H9 (cell line): ENCODE results near the gene SLC15A3. TPM values are rescaled to one million over a fixed set of nuclear protein-coding genes. Genes with fewer than 3 reads are reported as not detected.

Experiments used
- DNase-seq: peaks from one replicate; pipeline ENCODE4 v3.0.0-alpha.2; 2017
- H2AFZ ChIP-seq: one replicate; pipeline ENCODE4 v1.6.1; 2013; ENCODE audit warnings: mild to moderate bottlenecking, low read length, control low read depth, moderate library complexity
- H2AK5ac ChIP-seq: 2 replicates; pipeline ENCODE4 v1.6.1; 2013; ENCODE audit warnings: low read length, control low read depth, mixed read lengths; ENCODE audit not compliant: insufficient read length
- H2BK120ac ChIP-seq: one replicate; pipeline ENCODE4 v1.6.1; 2013; ENCODE audit warnings: low read depth, mild to moderate bottlenecking, low read length, control low read depth, inconsistent platforms; ENCODE audit not compliant: poor library complexity, severe bottlenecking
- H2BK12ac ChIP-seq: 2 replicates; pipeline ENCODE4 v1.6.1; 2013; ENCODE audit warnings: low read length, control low read depth, mixed read lengths, low read depth; ENCODE audit not compliant: insufficient read length
- H2BK15ac ChIP-seq: 2 replicates; pipeline ENCODE4 v1.6.1; 2013; ENCODE audit warnings: low read depth, low read length, control low read depth
- H2BK20ac ChIP-seq: one replicate; pipeline ENCODE4 v1.6.1; 2013; ENCODE audit warnings: low read depth, mild to moderate bottlenecking, low read length, control low read depth, inconsistent platforms; ENCODE audit not compliant: poor library complexity, severe bottlenecking
- H2BK5ac ChIP-seq: 2 replicates; pipeline ENCODE4 v1.6.1; 2013; ENCODE audit warnings: low read length, control low read depth, mixed read lengths; ENCODE audit not compliant: insufficient read length
- H3K14ac ChIP-seq: 2 replicates; pipeline ENCODE4 v1.6.1; 2013; ENCODE audit warnings: low read length, control low read depth; ENCODE audit not compliant: insufficient read depth
- H3K18ac ChIP-seq: 2 replicates; pipeline ENCODE4 v1.6.1; 2013; ENCODE audit warnings: low read depth, mild to moderate bottlenecking, mixed read lengths, low read length, control low read depth; ENCODE audit not compliant: insufficient read length
- H3K23ac ChIP-seq: 2 replicates; pipeline ENCODE4 v1.6.1; 2013; ENCODE audit warnings: low read length, control low read depth, mixed read lengths, low read depth; ENCODE audit not compliant: insufficient read length
- H3K23me2 ChIP-seq: 2 replicates; pipeline ENCODE4 v1.6.1; 2013; ENCODE audit warnings: low read depth, mild to moderate bottlenecking, mixed read lengths, low read length, control low read depth; ENCODE audit not compliant: insufficient read length, poor library complexity, severe bottlenecking
- H3K27ac ChIP-seq: 2 replicates; pipeline ENCODE4 v1.5.1; 2013; ENCODE audit warnings: low read length, control low read depth, mixed read lengths, low read depth; ENCODE audit not compliant: insufficient read length
- H3K27me3 ChIP-seq: 2 replicates; pipeline ENCODE4 v1.6.1; 2013; ENCODE audit warnings: low read length, control low read depth, inconsistent platforms; ENCODE audit not compliant: insufficient read depth
- H3K4ac ChIP-seq: 2 replicates; pipeline ENCODE4 v1.6.1; 2013; ENCODE audit warnings: low read depth, mild to moderate bottlenecking, control low read depth, inconsistent platforms, low read length, moderate library complexity
- H3K4me1 ChIP-seq: 2 replicates; pipeline ENCODE4 v1.6.1; 2013; ENCODE audit warnings: low read length, control low read depth, inconsistent platforms; ENCODE audit not compliant: insufficient read depth
- H3K4me2 ChIP-seq: 2 replicates; pipeline ENCODE4 v1.6.1; 2013; ENCODE audit warnings: low read length, control low read depth, mixed read lengths; ENCODE audit not compliant: insufficient read length, insufficient read depth
- H3K56ac ChIP-seq: 2 replicates; pipeline ENCODE4 v1.6.1; 2013; ENCODE audit warnings: low read depth, mild to moderate bottlenecking, mixed read lengths, low read length, control low read depth; ENCODE audit not compliant: insufficient read length
- H3K79me1 ChIP-seq: 2 replicates; pipeline ENCODE4 v1.6.1; 2013; ENCODE audit warnings: low read depth, mild to moderate bottlenecking, moderate library complexity, low read length, control low read depth, inconsistent platforms; ENCODE audit not compliant: insufficient read depth, poor library complexity, severe bottlenecking
- H3K79me2 ChIP-seq: 2 replicates; pipeline ENCODE4 v1.6.1; 2013; ENCODE audit warnings: low read length, control low read depth, inconsistent platforms; ENCODE audit not compliant: insufficient read depth
- H3K9ac ChIP-seq: 2 replicates; pipeline ENCODE4 v1.6.1; 2013; ENCODE audit warnings: low read length, control low read depth, mixed read lengths; ENCODE audit not compliant: insufficient read length; ENCODE audit errors: extremely low read depth
- H3K9me3 ChIP-seq: one replicate; pipeline ENCODE4 v1.6.1; 2013; ENCODE audit warnings: low read depth, low read length, inconsistent platforms; ENCODE audit not compliant: control insufficient read depth
- H3T11ph ChIP-seq: one replicate; pipeline ENCODE4 v1.6.1; 2013; ENCODE audit warnings: mild to moderate bottlenecking, low read length, control low read depth, inconsistent platforms
- H4K20me1 ChIP-seq: one replicate; pipeline ENCODE4 v1.6.1; 2013; ENCODE audit not compliant: control insufficient read depth, insufficient read length, insufficient read depth
- H4K5ac ChIP-seq: 2 replicates; pipeline ENCODE4 v1.6.1; 2013; ENCODE audit warnings: low read depth, mild to moderate bottlenecking, mixed read lengths, low read length, control low read depth; ENCODE audit not compliant: insufficient read length
- H4K8ac ChIP-seq: replicated peaks from 2 replicates; pipeline ENCODE4 v1.6.1; 2013; ENCODE audit warnings: low read length, control low read depth, mixed read lengths, low read depth; ENCODE audit not compliant: insufficient read length
- H4K91ac ChIP-seq: 2 replicates; pipeline ENCODE4 v1.6.1; 2013; ENCODE audit warnings: low read depth, mild to moderate bottlenecking, moderate library complexity, mixed read lengths, low read length, control low read depth; ENCODE audit not compliant: insufficient read length
- H3K27ac Mint-ChIP-seq, 3 experiments: 2 replicates in 2 of 3; 3 replicates in 1 of 3; pipeline ENCODE4 v1.8.0; 2020 to 2021; ENCODE audit warnings: mixed read lengths in 3 of 3, mild to moderate bottlenecking in 1 of 3, moderate library complexity in 1 of 3
- H3K27me3 Mint-ChIP-seq: 2 replicates; pipeline ENCODE4 v1.8.0; 2021; ENCODE audit warnings: low read depth, mild to moderate bottlenecking, moderate library complexity, mixed read lengths
- H3K36me3 Mint-ChIP-seq, 3 experiments: 2 replicates in 2 of 3; 3 replicates in 1 of 3; pipeline ENCODE4 v1.8.0; 2020 to 2021; ENCODE audit warnings: low read depth in 3 of 3, mixed read lengths in 3 of 3; ENCODE audit not compliant: insufficient read depth in 1 of 3
- H3K4me1 Mint-ChIP-seq, 2 experiments: 2 replicates each; pipeline ENCODE4 v1.8.0; 2020; ENCODE audit warnings: mixed read lengths in 2 of 2
- H3K4me3 Mint-ChIP-seq, 2 experiments: 2 replicates in 1 of 2; 3 replicates in 1 of 2; pipeline ENCODE4 v1.8.0; 2020 to 2021; ENCODE audit warnings: mild to moderate bottlenecking in 2 of 2, mixed read lengths in 2 of 2, moderate library complexity in 1 of 2
- H3K9me3 Mint-ChIP-seq, 2 experiments: 2 replicates in 1 of 2; 3 replicates in 1 of 2; pipeline ENCODE4 v1.8.0; 2020; ENCODE audit warnings: mild to moderate bottlenecking in 2 of 2, mixed read lengths in 2 of 2, moderate library complexity in 1 of 2
- WGBS: extraction: QIAGEN DNeasy Blood & Tissue Kit; methylation state at CpG from one replicate; pipeline ENCODE4 v1.1.7; 2013; ENCODE audit warnings: missing lambda C conversion rate, low lambda C conversion rate, mixed read lengths; ENCODE audit not compliant: insufficient read length; ENCODE audit errors: extremely low coverage; 5-methylcytosine and 5-hydroxymethylcytosine counted together
- total RNA-seq: library from RNA; stranded (reverse); gene quantifications from 2 replicates; pipeline ENCODE4 v1.2.1, GENCODE V29; 2021
- TF ChIP-seq, protein P1 (sequence below): fragments of 200-600 bp; sonication (generic); conservative IDR thresholded peaks from 3 replicates; pipeline ENCODE4 v1.8.0; 2021; ENCODE audit warnings: antibody characterized with exemption, mild to moderate bottlenecking

SLC15A3 gene
- total RNA-seq, 1 experiment from 2014 or later: 7.0 TPM

DNA sequence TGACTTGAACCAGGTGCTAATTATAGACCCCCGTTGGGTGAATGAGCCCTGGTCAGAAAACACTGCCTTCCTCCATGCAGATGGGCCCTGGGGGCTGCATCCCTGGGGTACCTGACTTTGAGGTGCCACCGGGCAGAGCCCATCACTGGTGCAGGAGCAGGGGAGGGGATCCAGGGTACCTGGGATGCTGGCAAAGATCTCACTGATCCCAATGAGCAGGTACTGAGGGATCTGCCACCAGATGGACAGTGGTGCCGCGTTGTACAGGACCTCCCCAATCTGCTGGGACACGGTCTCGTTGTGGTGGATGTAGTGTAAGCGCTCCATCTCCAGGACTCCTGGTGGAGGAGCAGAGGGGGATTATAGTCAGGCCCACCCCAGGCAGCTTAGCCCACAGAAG lies 12.7 kb downstream of the SLC15A3 start:
- H4K20me1 ChIP-seq: no peaks in the 10 kb centered on the region
- no peaks in the 10 kb centered on the region for H3K79me2 ChIP-seq
- no peak overlapping the region for H3K56ac ChIP-seq
- no peak overlapping the region for H2AFZ ChIP-seq
- H3K27me3 Mint-ChIP-seq: peaks cover 3% of the 10 kb centered on the region
- peak overlapping the region in 1 of 3 experiments; percentile 43; a peak in 1 of 7 replicates for H3K27ac Mint-ChIP-seq
- H3T11ph ChIP-seq: no peak overlapping the region
- no peak overlapping the region for H4K5ac ChIP-seq
- H4K8ac ChIP-seq: no peak overlapping the region
- H3K9me3 Mint-ChIP-seq: no peaks in the 10 kb centered on the region; a peak in 1 of 5 replicates
- H3K4me2 ChIP-seq: no peak overlapping the region
- no peak overlapping the region for H2BK12ac ChIP-seq
- no peak overlapping the region for H4K91ac ChIP-seq
- no peak overlapping the region for H3K4me3 Mint-ChIP-seq
- no peaks in the 10 kb centered on the region for H3K9me3 ChIP-seq
- no peak overlapping the region for H3K18ac ChIP-seq
- H2BK15ac ChIP-seq: no peak overlapping the region
- no peaks in the 10 kb centered on the region for H3K27me3 ChIP-seq
- peaks cover 5 to 7% of the 10 kb centered on the region in 2 experiments; a peak in 3 of 4 replicates for H3K4me1 Mint-ChIP-seq
- H3K4me1 ChIP-seq: no peaks in the 10 kb centered on the region
- H3K23ac ChIP-seq: no peak overlapping the region
- TF ChIP-seq, protein P1, sequence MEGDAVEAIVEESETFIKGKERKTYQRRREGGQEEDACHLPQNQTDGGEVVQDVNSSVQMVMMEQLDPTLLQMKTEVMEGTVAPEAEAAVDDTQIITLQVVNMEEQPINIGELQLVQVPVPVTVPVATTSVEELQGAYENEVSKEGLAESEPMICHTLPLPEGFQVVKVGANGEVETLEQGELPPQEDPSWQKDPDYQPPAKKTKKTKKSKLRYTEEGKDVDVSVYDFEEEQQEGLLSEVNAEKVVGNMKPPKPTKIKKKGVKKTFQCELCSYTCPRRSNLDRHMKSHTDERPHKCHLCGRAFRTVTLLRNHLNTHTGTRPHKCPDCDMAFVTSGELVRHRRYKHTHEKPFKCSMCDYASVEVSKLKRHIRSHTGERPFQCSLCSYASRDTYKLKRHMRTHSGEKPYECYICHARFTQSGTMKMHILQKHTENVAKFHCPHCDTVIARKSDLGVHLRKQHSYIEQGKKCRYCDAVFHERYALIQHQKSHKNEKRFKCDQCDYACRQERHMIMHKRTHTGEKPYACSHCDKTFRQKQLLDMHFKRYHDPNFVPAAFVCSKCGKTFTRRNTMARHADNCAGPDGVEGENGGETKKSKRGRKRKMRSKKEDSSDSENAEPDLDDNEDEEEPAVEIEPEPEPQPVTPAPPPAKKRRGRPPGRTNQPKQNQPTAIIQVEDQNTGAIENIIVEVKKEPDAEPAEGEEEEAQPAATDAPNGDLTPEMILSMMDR: no peak
- H3K4ac ChIP-seq: no peak overlapping the region
- H3K14ac ChIP-seq: no peak overlapping the region
- DNase-seq: no peak
- H3K36me3 Mint-ChIP-seq: peaks cover 2 to 16% (median 13%) of the 10 kb centered on the region in 3 experiments; a peak in 6 of 7 replicates
- H3K27ac ChIP-seq: no peak overlapping the region
- H2BK20ac ChIP-seq: no peak overlapping the region
- H2AK5ac ChIP-seq: no peak overlapping the region
- no peak overlapping the region for H3K9ac ChIP-seq
- no peaks in the 10 kb centered on the region for H3K23me2 ChIP-seq
- H2BK120ac ChIP-seq: no peak overlapping the region
- no CpG with 5 or more reads among the region's 7 CpGs for WGBS
- H2BK5ac ChIP-seq: no peak overlapping the region
- no peaks in the 10 kb centered on the region for H3K79me1 ChIP-seq
